Endodermal cell (in vitro differentiated cells): ENCODE results near the gene GRIA4. TPM values are rescaled to one million over a fixed set of nuclear protein-coding genes. Genes with fewer than 3 reads are reported as not detected.

Source experiments
- DNase-seq: peaks from one replicate; pipeline ENCODE4 v3.0.0-alpha.2; 2017
- H3K27ac ChIP-seq: 2 replicates; pipeline ENCODE4 v1.5.1; 2013; ENCODE audit warnings: mild to moderate bottlenecking, low read depth, low read length, moderate library complexity
- H3K27me3 ChIP-seq: 2 replicates; pipeline ENCODE4 v1.6.1; 2013; ENCODE audit warnings: mild to moderate bottlenecking, low read length, moderate library complexity; ENCODE audit not compliant: insufficient read depth, control insufficient read depth, poor library complexity, severe bottlenecking
- H3K36me3 ChIP-seq: 2 replicates; pipeline ENCODE4 v1.7.0; 2013; ENCODE audit warnings: mild to moderate bottlenecking, low read length, moderate library complexity; ENCODE audit not compliant: control insufficient read depth, insufficient read depth
- H3K4me1 ChIP-seq: one replicate; pipeline ENCODE4 v1.7.0; 2013; ENCODE audit warnings: low read length; ENCODE audit not compliant: control insufficient read depth, insufficient read depth
- H3K4me3 ChIP-seq: 2 replicates; pipeline ENCODE4 v1.5.1; 2013; ENCODE audit warnings: mild to moderate bottlenecking, low read length, moderate library complexity
- H3K9ac ChIP-seq: 2 replicates; pipeline ENCODE4 v1.6.1; 2013; ENCODE audit warnings: mild to moderate bottlenecking, low read length, moderate library complexity; ENCODE audit not compliant: poor library complexity, severe bottlenecking; ENCODE audit errors: extremely low read depth
- H3K9me3 ChIP-seq: 2 replicates; pipeline ENCODE4 v1.6.1; 2013; ENCODE audit warnings: mild to moderate bottlenecking, low read length, moderate library complexity; ENCODE audit not compliant: control insufficient read depth
- H3K27ac Mint-ChIP-seq: 2 replicates; pipeline ENCODE4 v1.8.0; 2020; ENCODE audit warnings: mixed read lengths
- H3K27me3 Mint-ChIP-seq: 2 replicates; pipeline ENCODE4 v1.8.0; 2021; ENCODE audit warnings: mild to moderate bottlenecking, mixed read lengths; ENCODE audit not compliant: insufficient read depth
- H3K36me3 Mint-ChIP-seq: 2 replicates; pipeline ENCODE4 v1.8.0; 2020; ENCODE audit warnings: low read depth, mixed read lengths
- H3K4me1 Mint-ChIP-seq: 2 replicates; pipeline ENCODE4 v1.8.0; 2020; ENCODE audit warnings: mixed read lengths
- H3K4me3 Mint-ChIP-seq: 2 replicates; pipeline ENCODE4 v1.8.0; 2020; ENCODE audit warnings: mild to moderate bottlenecking, moderate library complexity, mixed read lengths
- H3K9me3 Mint-ChIP-seq: 2 replicates; pipeline ENCODE4 v1.8.0; 2020; ENCODE audit warnings: mild to moderate bottlenecking, mixed read lengths
- WGBS, 2 experiments: methylation state at CpG; one replicate each; pipeline versions ENCODE4 v1.1.5 to v1.1.7; 2013; ENCODE audit warnings: missing lambda C conversion rate in 2 of 2, mixed read lengths in 1 of 2; ENCODE audit not compliant: insufficient coverage in 1 of 2, insufficient read length in 1 of 2; 5-methylcytosine and 5-hydroxymethylcytosine counted together
- total RNA-seq, 2 donors: library from RNA; stranded (reverse); fragmentation: NEBNext Ultra II Directional in 1 of 2; extraction: Animal tissue kit (Norgen Biotek cat#: 25700) in 1 of 2; gene quantifications; 2 replicates in 1 of 2; 3 replicates in 1 of 2; pipeline ENCODE4 v1.2.1, GENCODE V29; 2021
- TF ChIP-seq, protein P1 (sequence below): fragments of 200-600 bp; sonication (generic); conservative IDR thresholded peaks from 2 replicates; pipeline ENCODE4 v1.5.0; 2021; ENCODE audit warnings: antibody characterized with exemption, mild to moderate bottlenecking

Gene GRIA4
- total RNA-seq, 2 donors from 2014 or later, result 0.18 to 0.37 TPM

DNA sequence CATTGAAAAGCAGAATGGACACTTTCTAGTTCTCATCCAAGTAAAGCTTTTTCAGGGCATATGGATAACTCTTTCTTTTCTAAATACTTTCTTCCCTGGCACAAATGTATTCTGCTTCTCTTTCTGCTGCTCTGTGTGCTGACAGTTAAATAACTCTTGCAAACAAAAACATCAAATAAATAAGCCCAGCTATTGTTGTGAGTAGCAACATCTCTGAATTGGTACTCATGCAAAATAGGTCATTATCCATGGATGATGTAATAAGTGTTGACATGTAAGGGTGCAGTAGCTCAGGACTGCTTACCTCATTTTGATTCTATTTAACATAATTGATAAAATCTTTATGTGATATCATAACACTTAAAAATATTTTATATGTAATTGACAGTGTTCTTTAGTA, 247.9 kb downstream of the GRIA4 start:
- Mint-ChIP-seq H3K9me3 (no peaks in the 10 kb centered on the region), H3K4me1 (peaks cover 2% of the 10 kb centered on the region), H3K4me3 (no peak overlapping the region), H3K27ac (no peak overlapping the region), H3K36me3 (no peaks in the 10 kb centered on the region), H3K27me3 (no peaks in the 10 kb centered on the region)
- Histone ChIP-seq H3K4me3 (no peak overlapping the region), H3K27me3 (no peaks in the 10 kb centered on the region), H3K4me1 (peaks cover 4% of the 10 kb centered on the region), H3K9ac (no peak overlapping the region), H3K9me3 (no peaks in the 10 kb centered on the region), H3K36me3 (no peaks in the 10 kb centered on the region), H3K27ac (no peak overlapping the region)
- DNase-seq, result no peak
- TF ChIP-seq, protein P1, sequence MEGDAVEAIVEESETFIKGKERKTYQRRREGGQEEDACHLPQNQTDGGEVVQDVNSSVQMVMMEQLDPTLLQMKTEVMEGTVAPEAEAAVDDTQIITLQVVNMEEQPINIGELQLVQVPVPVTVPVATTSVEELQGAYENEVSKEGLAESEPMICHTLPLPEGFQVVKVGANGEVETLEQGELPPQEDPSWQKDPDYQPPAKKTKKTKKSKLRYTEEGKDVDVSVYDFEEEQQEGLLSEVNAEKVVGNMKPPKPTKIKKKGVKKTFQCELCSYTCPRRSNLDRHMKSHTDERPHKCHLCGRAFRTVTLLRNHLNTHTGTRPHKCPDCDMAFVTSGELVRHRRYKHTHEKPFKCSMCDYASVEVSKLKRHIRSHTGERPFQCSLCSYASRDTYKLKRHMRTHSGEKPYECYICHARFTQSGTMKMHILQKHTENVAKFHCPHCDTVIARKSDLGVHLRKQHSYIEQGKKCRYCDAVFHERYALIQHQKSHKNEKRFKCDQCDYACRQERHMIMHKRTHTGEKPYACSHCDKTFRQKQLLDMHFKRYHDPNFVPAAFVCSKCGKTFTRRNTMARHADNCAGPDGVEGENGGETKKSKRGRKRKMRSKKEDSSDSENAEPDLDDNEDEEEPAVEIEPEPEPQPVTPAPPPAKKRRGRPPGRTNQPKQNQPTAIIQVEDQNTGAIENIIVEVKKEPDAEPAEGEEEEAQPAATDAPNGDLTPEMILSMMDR, result no peak

DNA sequence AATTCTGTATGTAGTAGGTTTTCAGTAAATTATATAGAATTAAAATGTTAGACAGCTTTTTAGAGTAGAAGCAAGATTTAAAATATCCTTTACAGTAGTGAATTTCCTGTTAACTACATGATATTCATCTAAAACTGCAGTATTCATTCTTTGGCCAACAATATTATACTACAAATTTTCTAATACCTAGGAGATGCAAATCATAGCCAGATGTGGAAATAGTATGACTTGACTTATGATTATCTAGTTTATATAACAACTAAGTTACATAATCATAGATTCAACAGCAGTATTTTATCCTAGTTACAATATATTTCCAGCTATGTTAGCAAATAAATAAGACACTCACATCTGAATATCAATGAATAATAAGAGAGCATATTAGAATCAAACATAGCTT, 249.0 kb downstream of the GRIA4 start:
- Histone ChIP-seq H3K9ac (no peak overlapping the region), H3K4me3 (no peak overlapping the region), H3K4me1 (peaks cover 4% of the 10 kb centered on the region), H3K27ac (no peak overlapping the region), H3K27me3 (no peaks in the 10 kb centered on the region), H3K9me3 (no peaks in the 10 kb centered on the region), H3K36me3 (no peaks in the 10 kb centered on the region)
- Mint-ChIP-seq H3K27me3 (no peaks in the 10 kb centered on the region), H3K36me3 (no peaks in the 10 kb centered on the region), H3K27ac (no peak overlapping the region), H3K4me3 (no peak overlapping the region), H3K9me3 (no peaks in the 10 kb centered on the region), H3K4me1 (peaks cover 4% of the 10 kb centered on the region)
- no peak for DNase-seq
- TF ChIP-seq, protein P1, result no peak

DNA sequence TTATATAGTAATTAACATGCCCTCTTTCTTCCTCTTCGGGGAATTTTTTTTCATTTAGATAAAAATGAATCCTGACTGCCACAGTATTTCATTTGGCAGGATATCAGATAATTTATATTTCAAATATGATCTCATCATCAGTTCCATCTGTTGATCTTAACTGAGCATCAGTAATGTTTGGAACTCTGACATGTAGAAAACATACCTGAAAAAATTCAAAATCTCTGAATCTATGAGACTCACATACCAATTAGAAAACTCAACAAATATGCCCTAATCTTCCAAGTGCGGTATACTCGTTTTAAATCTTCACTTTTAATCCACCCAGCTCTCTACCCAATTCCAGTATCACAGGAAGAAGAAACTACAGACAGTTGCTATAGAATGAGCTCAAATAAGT, 250.2 kb downstream of the GRIA4 start:
- Histone ChIP-seq H3K4me1 (peaks cover 4% of the 10 kb centered on the region), H3K9me3 (no peaks in the 10 kb centered on the region), H3K36me3 (no peaks in the 10 kb centered on the region), H3K27ac (no peak overlapping the region), H3K9ac (no peak overlapping the region), H3K27me3 (no peaks in the 10 kb centered on the region), H3K4me3 (no peak overlapping the region)
- H3K9me3 Mint-ChIP-seq, result no peaks in the 10 kb centered on the region
- peaks cover 4% of the 10 kb centered on the region for H3K4me1 Mint-ChIP-seq
- H3K27ac Mint-ChIP-seq, result no peak overlapping the region
- 91% methylated on average over 2 of the region's 3 CpGs; no CpG with 5 or more reads in 1 of the 2 experiments for WGBS, 2 experiments
- no peaks in the 10 kb centered on the region for H3K27me3 Mint-ChIP-seq
- TF ChIP-seq, protein P1, result no peak
- no peaks in the 10 kb centered on the region for H3K36me3 Mint-ChIP-seq
- H3K4me3 Mint-ChIP-seq, result no peak overlapping the region
- no peak for DNase-seq
